Neural cell (in vitro differentiated cells): ENCODE results near the gene UBE2F. TPM values are rescaled to one million over a fixed set of nuclear protein-coding genes. Genes with fewer than 3 reads are reported as not detected.

ENCODE experiments used
- H2AFZ ChIP-seq: fragments of 200-600, 300-800 bp; sonication (generic), shearing (Covaris generic); 2 replicates; pipeline ENCODE4 v1.6.0; 2014; ENCODE audit warnings: low read depth, mild to moderate bottlenecking, antibody characterized with exemption, low read length, moderate library complexity
- H3F3A ChIP-seq: fragments of 200-600 bp; shearing (Covaris generic); 2 replicates; pipeline ENCODE4 v1.6.1; 2016; ENCODE audit warnings: mild to moderate bottlenecking, moderate library complexity, mixed read lengths, antibody characterized with exemption, low read length; ENCODE audit not compliant: insufficient read depth, poor library complexity, severe bottlenecking
- H3K27ac ChIP-seq: fragments of 200-600, 300-800 bp; sonication (generic), shearing (Covaris generic); 2 replicates; pipeline ENCODE4 v1.5.1; 2014; ENCODE audit warnings: mild to moderate bottlenecking, low read length, moderate library complexity
- H3K27me3 ChIP-seq: fragments of 300-800, 200-600 bp; sonication (generic), shearing (Covaris generic); 2 replicates; pipeline ENCODE4 v1.6.0; 2014; ENCODE audit warnings: mild to moderate bottlenecking, low read depth, low read length, moderate library complexity; ENCODE audit not compliant: insufficient read depth
- H3K36me3 ChIP-seq: fragments of 300-800, 200-600 bp; sonication (generic), shearing (Covaris generic); 2 replicates; pipeline ENCODE4 v1.5.1; 2014; ENCODE audit warnings: mild to moderate bottlenecking, antibody characterized with exemption, low read length, moderate library complexity; ENCODE audit not compliant: insufficient read depth
- H3K4me2 ChIP-seq: fragments of 300-800, 200-600 bp; sonication (generic), shearing (Covaris generic); 2 replicates; pipeline ENCODE4 v1.6.0; 2014; ENCODE audit warnings: mild to moderate bottlenecking, low read length
- H3K4me3 ChIP-seq: fragments of 300-800, 200-600 bp; sonication (generic), shearing (Covaris generic); 2 replicates; pipeline ENCODE4 v1.5.1; 2014; ENCODE audit warnings: mild to moderate bottlenecking, low read length, moderate library complexity
- H3K79me2 ChIP-seq: fragments of 200-600 bp; shearing (Covaris generic); replicated peaks from 2 replicates; pipeline ENCODE4 v1.6.0; 2014; ENCODE audit warnings: mild to moderate bottlenecking, low read length, moderate library complexity; ENCODE audit not compliant: insufficient read depth
- H3K9ac ChIP-seq: fragments of 300-800, 200-600 bp; sonication (generic), shearing (Covaris generic); 2 replicates; pipeline ENCODE4 v1.6.1; 2016; ENCODE audit warnings: mild to moderate bottlenecking, low read length, mixed read lengths
- H3K9me2 ChIP-seq: fragments of 200-600 bp; shearing (Covaris generic); 2 replicates; pipeline ENCODE4 v1.6.1; 2016; ENCODE audit warnings: mild to moderate bottlenecking, low read length, mixed read lengths; ENCODE audit not compliant: insufficient read depth
- H3K9me3 ChIP-seq: fragments of 200-600, 300-800 bp; sonication (generic), shearing (Covaris generic); 2 replicates; pipeline ENCODE4 v1.6.1; 2016; ENCODE audit warnings: mild to moderate bottlenecking, mixed run types, low read length, moderate library complexity, mixed read lengths
- H4K20me1 ChIP-seq: fragments of 200-600 bp; shearing (Covaris generic); 2 replicates; pipeline ENCODE4 v1.6.1; 2016; ENCODE audit warnings: mild to moderate bottlenecking, mixed run types; ENCODE audit not compliant: insufficient read depth
- CTCF ChIP-seq: fragments of 450-650 bp; IDR thresholded peaks from 2 replicates; pipeline ENCODE4 v1.5.1; 2014; ENCODE audit warnings: antibody characterized with exemption, mild to moderate bottlenecking, moderate library complexity; ENCODE audit not compliant: poor library complexity, severe bottlenecking
- EP300 ChIP-seq: fragments of 450-650 bp; conservative IDR thresholded peaks from 2 replicates; pipeline ENCODE4 v1.6.1; 2014; ENCODE audit warnings: antibody characterized with exemption, mild to moderate bottlenecking, moderate library complexity; ENCODE audit not compliant: poor library complexity, severe bottlenecking
- EZH2 ChIP-seq: fragments of 200-600, 300-800 bp; shearing (Covaris generic), sonication (generic); IDR thresholded peaks from 2 replicates; pipeline ENCODE4 v1.6.1; 2014; ENCODE audit warnings: antibody characterized with exemption, low read length, borderline replicate concordance, mild to moderate bottlenecking; ENCODE audit not compliant: insufficient read depth, poor library complexity, severe bottlenecking
- MXI1 ChIP-seq: fragments of 450-650 bp; conservative IDR thresholded peaks from 2 replicates; pipeline ENCODE4 v1.6.1; 2014; ENCODE audit warnings: antibody characterized with exemption, mild to moderate bottlenecking; ENCODE audit not compliant: poor library complexity, severe bottlenecking
- POLR2AphosphoS5 ChIP-seq: IDR thresholded peaks from 2 replicates; pipeline ENCODE4 v1.6.1; 2012
- RAD21 ChIP-seq: fragments of 450-650 bp; conservative IDR thresholded peaks from 2 replicates; pipeline ENCODE4 v1.6.1; 2014; ENCODE audit warnings: antibody characterized with exemption, mild to moderate bottlenecking, moderate library complexity
- REST ChIP-seq: IDR thresholded peaks from 2 replicates; pipeline ENCODE4 v1.6.1; 2012; ENCODE audit warnings: borderline replicate concordance
- SMC3 ChIP-seq: fragments of 450-650 bp; conservative IDR thresholded peaks from 2 replicates; pipeline ENCODE4 v1.6.1; 2014; ENCODE audit warnings: antibody characterized with exemption, mild to moderate bottlenecking, moderate library complexity; ENCODE audit not compliant: poor library complexity
- TAF1 ChIP-seq: IDR thresholded peaks from 2 replicates; pipeline ENCODE4 v1.6.1; 2012; ENCODE audit warnings: low read depth
- polyA plus RNA-seq: library from polyadenylated mRNA; depleted of rRNA; stranded (reverse); fragments of >200 nt; gene quantifications from 2 replicates; pipeline ENCODE4 v1.2.3, GENCODE V29; 2014

UBE2F gene
- polyA plus RNA-seq, 1 donor from 2014 or later: 65.7 TPM

- no peak for TF ChIP-seq POLR2AphosphoS5
- TF ChIP-seq CTCF: peak; percentile 43
- no peak for TF ChIP-seq EZH2
- TF ChIP-seq SMC3: no peak
- Histone ChIP-seq H3F3A (no peaks in the 10 kb centered on the region), H3K9ac (no peak overlapping the region), H3K36me3 (no peaks in the 10 kb centered on the region), H2AFZ (no peak overlapping the region), H4K20me1 (no peaks in the 10 kb centered on the region), H3K9me2 (no peaks in the 10 kb centered on the region), H3K27ac (no peak overlapping the region), H3K4me3 (no peak overlapping the region), H3K27me3 (no peaks in the 10 kb centered on the region), H3K4me2 (no peak overlapping the region), H3K79me2 (no peaks in the 10 kb centered on the region), H3K9me3 (no peaks in the 10 kb centered on the region)
Observed at GRCh38 chr2:237923481-237924163, 43.2 kb upstream of the UBE2F start.

- H3F3A ChIP-seq: no peaks in the 10 kb centered on the region
- H3K9me3 ChIP-seq: no peaks in the 10 kb centered on the region
- no peaks in the 10 kb centered on the region for H3K79me2 ChIP-seq
- no peak overlapping the region for H3K4me2 ChIP-seq
- no peak overlapping the region for H3K27ac ChIP-seq
- no peak overlapping the region for H2AFZ ChIP-seq
- no peaks in the 10 kb centered on the region for H3K27me3 ChIP-seq
- TF ChIP-seq EP300 (no peak), SMC3 (no peak), MXI1 (no peak), REST (no peak), POLR2AphosphoS5 (no peak), RAD21 (no peak), CTCF (no peak), TAF1 (no peak), EZH2 (no peak)
- H3K9ac ChIP-seq: no peak overlapping the region
- no peaks in the 10 kb centered on the region for H3K36me3 ChIP-seq
- H4K20me1 ChIP-seq: no peaks in the 10 kb centered on the region
- H3K9me2 ChIP-seq: no peaks in the 10 kb centered on the region
- no peak overlapping the region for H3K4me3 ChIP-seq
Observed at GRCh38 chr2:237924164-237924534, 42.7 kb upstream of the UBE2F start.
